ENCODE measurements around the gene ARHGAP42. TPM values are rescaled to one million over a fixed set of nuclear protein-coding genes. Genes with fewer than 3 reads are reported as not detected.

Gene ARHGAP42
- total RNA-seq, 1 experiment from 2014 or later, result 21.5 TPM

DNA sequence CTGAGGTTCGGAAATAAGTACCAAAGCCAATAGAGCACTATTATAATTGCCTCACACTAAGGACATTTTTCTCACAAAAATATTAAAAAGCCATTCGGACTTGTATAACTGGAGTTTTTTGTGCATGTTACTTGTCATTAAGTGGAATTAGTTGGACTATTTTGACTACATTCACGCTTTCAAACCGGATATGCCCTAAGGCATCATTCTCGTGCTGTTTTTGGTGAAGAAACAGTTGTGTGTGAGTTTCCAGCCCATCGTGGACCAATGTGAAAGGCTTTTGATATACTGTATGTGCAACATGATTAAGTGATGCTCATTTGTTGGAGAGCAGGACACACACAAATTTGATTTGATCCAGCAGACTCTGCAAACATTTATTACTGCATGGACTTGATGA lies 249.7 kb downstream of the ARHGAP42 start:
- no peaks in the 10 kb centered on the region for H3K27me3 ChIP-seq (ENCODE audit: control insufficient read depth, insufficient read depth, low read length)
- no peak overlapping the region for H3K4me3 ChIP-seq (ENCODE audit: insufficient read depth, low read depth, low read length)
- DNase-seq, result no peak
- no peaks in the 10 kb centered on the region for H3K36me3 ChIP-seq (replicated peaks; ENCODE audit: control insufficient read depth, insufficient read depth, low read length)

DNA sequence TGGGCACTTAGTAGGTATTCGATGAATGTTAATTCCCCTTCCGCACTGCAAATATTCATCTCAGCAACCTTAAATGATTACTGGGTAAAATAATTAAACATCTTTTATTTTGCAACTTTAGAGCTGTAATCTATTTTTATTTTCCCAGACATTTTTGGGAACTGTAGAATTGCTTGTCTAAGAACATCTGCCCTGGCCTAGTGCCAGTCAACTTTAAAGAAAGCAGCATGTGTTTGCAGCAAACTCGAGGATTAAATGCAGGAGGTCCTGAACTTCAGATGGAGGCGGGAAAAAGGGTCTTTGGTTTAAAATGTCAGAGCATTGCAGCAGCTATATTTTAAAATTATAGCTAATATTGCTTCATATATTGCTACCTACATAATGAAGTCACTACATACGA lies 252.5 kb downstream of the ARHGAP42 start:
- no peak for DNase-seq
- Histone ChIP-seq H3K27me3 (ENCODE audit: control insufficient read depth, insufficient read depth, low read length) (no peaks in the 10 kb centered on the region), H3K4me3 (ENCODE audit: insufficient read depth, low read depth, low read length) (no peak overlapping the region), H3K36me3 (replicated peaks; ENCODE audit: control insufficient read depth, insufficient read depth, low read length) (no peaks in the 10 kb centered on the region)

DNA sequence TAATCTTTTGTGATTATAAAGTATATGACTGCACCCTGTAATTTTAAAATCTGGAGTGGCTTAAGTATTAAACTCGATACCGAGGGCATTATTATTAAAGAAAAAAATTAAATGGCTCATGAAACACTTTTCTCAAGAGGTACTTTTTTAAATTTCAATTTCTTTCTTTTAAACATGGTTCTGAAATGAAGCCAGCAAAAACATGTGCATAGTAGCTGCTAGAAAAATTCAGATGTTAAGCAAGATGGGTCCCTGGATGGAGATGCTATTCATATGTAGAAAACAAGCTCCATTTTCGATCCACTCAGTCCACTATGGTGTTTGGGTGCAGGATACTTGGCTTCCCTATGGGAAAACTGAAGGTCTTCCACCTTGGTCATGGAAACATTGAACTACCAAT lies 253.0 kb downstream of the ARHGAP42 start:
- no peaks in the 10 kb centered on the region for H3K27me3 ChIP-seq (ENCODE audit: control insufficient read depth, insufficient read depth, low read length)
- no peak overlapping the region for H3K4me3 ChIP-seq (ENCODE audit: insufficient read depth, low read depth, low read length)
- no peaks in the 10 kb centered on the region for H3K36me3 ChIP-seq (replicated peaks; ENCODE audit: control insufficient read depth, insufficient read depth, low read length)
- no peak for DNase-seq

DNA sequence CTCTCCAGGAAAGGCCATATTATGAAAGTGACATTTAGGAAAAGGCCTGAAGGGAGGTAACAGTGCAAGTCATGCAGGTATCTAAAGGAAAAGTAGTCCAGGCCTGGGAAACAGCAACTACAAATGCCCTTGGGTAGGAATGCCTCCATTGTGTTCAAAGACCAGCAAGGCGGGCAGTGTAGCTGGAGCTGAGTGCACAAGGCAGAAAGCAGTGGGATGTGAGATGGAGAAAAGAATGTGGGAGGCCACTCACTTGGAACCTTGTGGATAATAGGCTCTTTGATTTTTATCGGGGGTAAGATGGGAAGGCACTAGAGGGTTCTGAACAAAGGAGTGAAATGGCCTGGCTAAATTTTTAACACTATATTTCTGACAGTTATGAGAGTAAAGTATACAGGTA lies 253.9 kb downstream of the ARHGAP42 start:
- no peaks in the 10 kb centered on the region for H3K36me3 ChIP-seq (replicated peaks; ENCODE audit: control insufficient read depth, insufficient read depth, low read length)
- no peak overlapping the region for H3K4me3 ChIP-seq (ENCODE audit: insufficient read depth, low read depth, low read length)
- H3K27me3 ChIP-seq (ENCODE audit: control insufficient read depth, insufficient read depth, low read length), result no peaks in the 10 kb centered on the region
- no peak for DNase-seq

DNA sequence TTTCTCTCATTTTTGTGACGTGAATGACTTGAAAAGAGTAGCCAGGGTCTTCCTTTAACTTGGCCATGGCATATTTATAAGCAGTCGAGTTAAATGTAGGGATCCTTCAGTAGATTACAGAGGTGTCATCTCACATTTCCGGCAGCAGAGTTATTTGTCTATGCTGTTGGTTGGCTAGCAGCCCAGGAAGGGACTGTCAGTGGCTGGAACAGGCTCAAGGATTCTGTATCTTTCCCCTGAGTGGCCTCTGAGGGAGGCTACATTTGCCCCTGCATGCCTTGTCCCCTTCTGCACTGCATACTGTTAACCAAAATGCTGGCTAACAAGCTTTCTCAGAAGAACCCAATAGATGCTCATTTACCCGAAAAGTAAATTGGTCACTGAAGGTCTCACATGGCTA lies 254.9 kb downstream of the ARHGAP42 start:
- Histone ChIP-seq H3K36me3 (replicated peaks; ENCODE audit: control insufficient read depth, insufficient read depth, low read length) (no peaks in the 10 kb centered on the region), H3K4me3 (ENCODE audit: insufficient read depth, low read depth, low read length) (no peak overlapping the region), H3K27me3 (ENCODE audit: control insufficient read depth, insufficient read depth, low read length) (no peaks in the 10 kb centered on the region)
- no peak for DNase-seq

DNA sequence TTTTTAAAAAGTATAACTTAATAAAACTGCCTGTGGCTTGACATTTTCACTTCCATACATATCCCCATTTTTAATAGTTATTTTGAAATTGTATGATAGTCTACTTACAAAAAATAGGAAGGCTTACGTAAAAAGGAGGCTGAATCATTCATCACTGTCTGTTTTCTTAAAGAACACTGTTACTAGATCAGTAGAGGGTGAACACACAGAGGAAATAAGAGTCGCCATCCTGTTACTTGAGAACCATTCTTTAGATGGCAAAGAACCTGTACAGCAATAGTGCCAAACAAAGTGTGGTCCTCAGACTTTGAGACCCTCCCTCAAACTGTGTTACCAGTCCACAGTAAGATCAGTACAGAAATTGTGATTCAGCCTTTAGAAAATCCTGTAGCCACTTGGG lies 261.8 kb downstream of the ARHGAP42 start:
- no peaks in the 10 kb centered on the region for H3K27me3 ChIP-seq (ENCODE audit: control insufficient read depth, insufficient read depth, low read length)
- no peak overlapping the region for H3K4me3 ChIP-seq (ENCODE audit: insufficient read depth, low read depth, low read length)
- DNase-seq, result no peak
- H3K36me3 ChIP-seq (replicated peaks; ENCODE audit: control insufficient read depth, insufficient read depth, low read length), result no peaks in the 10 kb centered on the region

DNA sequence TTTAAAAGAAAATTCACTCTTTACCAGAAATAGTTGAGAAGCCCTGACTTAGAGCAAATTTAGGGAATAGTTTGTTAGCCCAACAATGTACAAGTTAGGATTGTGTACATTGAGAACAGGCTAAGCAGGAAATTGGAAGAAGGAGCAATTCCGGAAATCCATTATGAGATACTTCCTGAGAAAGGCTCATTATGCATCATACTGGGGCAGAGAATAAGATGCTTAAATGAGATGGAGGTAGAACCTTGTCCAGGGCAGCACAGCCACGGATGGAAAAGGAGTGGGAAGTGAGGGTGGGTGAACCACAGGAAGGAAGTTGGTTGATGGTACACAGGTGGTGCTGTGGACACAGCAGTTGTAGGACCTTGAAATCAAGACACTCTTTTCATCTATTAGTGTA lies 262.4 kb downstream of the ARHGAP42 start:
- H3K36me3 ChIP-seq (replicated peaks; ENCODE audit: control insufficient read depth, insufficient read depth, low read length), result no peaks in the 10 kb centered on the region
- DNase-seq, result no peak
- H3K4me3 ChIP-seq (ENCODE audit: insufficient read depth, low read depth, low read length), result no peak overlapping the region
- no peaks in the 10 kb centered on the region for H3K27me3 ChIP-seq (ENCODE audit: control insufficient read depth, insufficient read depth, low read length)

DNA sequence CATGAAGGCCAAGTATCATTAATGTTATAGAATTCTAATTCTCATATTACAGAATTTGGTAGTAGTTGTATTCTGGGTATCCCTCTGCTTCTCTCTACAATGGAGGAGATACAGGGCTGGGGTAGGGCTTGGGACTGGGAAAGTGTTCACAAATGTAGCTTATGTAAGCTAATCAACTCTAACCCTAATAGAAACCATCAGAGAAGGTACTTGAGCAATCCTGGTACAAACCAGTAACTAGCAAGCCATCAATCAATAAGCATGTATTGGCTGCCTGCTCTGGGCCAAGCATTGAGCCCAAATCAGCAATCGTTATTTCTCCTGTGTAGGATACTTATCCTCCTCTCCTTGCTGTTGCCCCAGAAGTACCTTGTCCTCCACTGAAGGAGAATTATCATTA lies 268.2 kb downstream of the ARHGAP42 start:
- DNase-seq, result no peak
- Histone ChIP-seq H3K27me3 (ENCODE audit: control insufficient read depth, insufficient read depth, low read length) (no peaks in the 10 kb centered on the region), H3K36me3 (replicated peaks; ENCODE audit: control insufficient read depth, insufficient read depth, low read length) (no peaks in the 10 kb centered on the region)

DNA sequence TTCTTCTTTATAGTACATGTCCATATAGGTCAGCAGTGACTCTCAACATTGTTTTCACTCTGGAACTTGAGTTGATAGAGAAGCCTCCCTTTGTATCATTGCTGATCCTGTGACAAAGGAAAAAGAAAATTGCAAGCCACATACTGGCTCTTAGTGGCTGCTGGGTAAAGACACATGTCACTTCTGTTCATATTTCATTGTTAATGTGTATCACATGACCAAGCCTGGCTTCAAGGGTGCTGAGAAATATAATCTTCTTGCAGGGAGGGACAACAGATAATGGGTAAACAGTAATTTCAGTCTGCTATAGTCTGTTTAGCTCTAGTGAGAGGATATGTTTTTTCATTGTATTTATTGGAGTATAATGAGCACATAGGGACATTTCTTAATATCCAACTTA lies 269.3 kb downstream of the ARHGAP42 start:
- no peak for DNase-seq
- Histone ChIP-seq H3K36me3 (replicated peaks; ENCODE audit: control insufficient read depth, insufficient read depth, low read length) (no peaks in the 10 kb centered on the region), H3K4me3 (ENCODE audit: insufficient read depth, low read depth, low read length) (no peak overlapping the region), H3K27me3 (ENCODE audit: control insufficient read depth, insufficient read depth, low read length) (no peaks in the 10 kb centered on the region)

More for the DNA sequence above, 268.2 kb downstream of the ARHGAP42 start:
- no peak overlapping the region for H3K4me3 ChIP-seq (ENCODE audit: insufficient read depth, low read depth, low read length)

DNA sequence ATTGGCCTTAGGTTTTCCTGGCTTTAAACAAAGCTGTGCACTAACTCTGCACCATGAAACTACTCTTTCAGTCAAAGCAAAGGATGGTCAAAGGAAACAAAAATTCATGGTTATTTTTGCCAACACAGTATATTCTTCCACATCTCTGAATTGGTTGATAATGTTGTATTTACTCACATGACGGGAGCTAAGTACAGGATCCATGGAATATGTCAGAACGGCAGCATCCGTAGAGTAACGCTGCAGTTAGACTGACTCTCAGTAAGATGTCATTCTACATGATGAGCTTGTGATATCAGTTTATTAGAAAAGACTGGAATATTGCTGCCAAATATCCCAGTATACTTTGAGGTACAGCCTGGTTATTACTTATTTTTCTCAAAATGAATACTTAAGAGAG lies 270.4 kb downstream of the ARHGAP42 start:
- Histone ChIP-seq H3K36me3 (replicated peaks; ENCODE audit: control insufficient read depth, insufficient read depth, low read length) (no peaks in the 10 kb centered on the region), H3K4me3 (ENCODE audit: insufficient read depth, low read depth, low read length) (no peak overlapping the region), H3K27me3 (ENCODE audit: control insufficient read depth, insufficient read depth, low read length) (no peaks in the 10 kb centered on the region)
- no peak for DNase-seq

DNA sequence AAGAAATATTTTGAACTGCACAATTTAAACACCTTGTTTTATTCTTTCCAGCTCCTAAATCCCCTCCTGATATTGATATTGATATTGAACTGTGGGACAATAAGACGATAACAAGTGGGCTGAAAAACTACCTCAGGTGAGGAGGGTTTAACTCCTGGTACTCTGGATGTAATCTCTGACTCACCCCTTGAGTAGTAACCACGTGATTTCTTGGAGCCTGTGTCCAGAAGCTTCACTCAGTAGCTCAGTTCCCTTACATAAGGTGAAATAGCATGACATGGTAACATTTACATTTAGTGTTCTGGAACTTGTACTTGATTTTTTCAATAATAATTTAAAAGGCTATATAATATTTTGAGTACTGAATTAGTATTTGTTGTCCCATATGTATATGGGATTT lies 274.5 kb downstream of the ARHGAP42 start:
- Histone ChIP-seq H3K4me3 (ENCODE audit: insufficient read depth, low read depth, low read length) (no peak overlapping the region), H3K36me3 (replicated peaks; ENCODE audit: control insufficient read depth, insufficient read depth, low read length) (no peaks in the 10 kb centered on the region), H3K27me3 (ENCODE audit: control insufficient read depth, insufficient read depth, low read length) (no peaks in the 10 kb centered on the region)
- no peak for DNase-seq

DNA sequence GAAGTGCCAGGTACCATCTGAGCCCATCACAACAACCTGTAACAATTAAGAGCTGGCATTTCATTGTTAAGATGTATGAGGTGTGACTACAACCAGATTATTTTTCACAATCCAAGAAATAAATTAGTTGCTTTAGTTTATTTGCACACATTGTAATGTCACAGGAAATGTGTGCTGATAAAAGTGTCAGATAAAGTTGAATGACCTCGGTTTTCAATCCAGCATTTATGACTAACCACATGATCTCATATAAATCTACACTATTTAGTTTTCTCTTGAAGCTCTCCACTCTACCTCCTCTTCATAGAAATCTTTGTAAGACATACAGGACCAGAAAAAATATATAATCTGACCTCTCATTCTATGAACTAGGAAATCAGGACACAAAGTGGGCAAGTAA lies 276.3 kb downstream of the ARHGAP42 start:
- no peak overlapping the region for H3K4me3 ChIP-seq (ENCODE audit: insufficient read depth, low read depth, low read length)
- no peaks in the 10 kb centered on the region for H3K27me3 ChIP-seq (ENCODE audit: control insufficient read depth, insufficient read depth, low read length)
- H3K36me3 ChIP-seq (replicated peaks; ENCODE audit: control insufficient read depth, insufficient read depth, low read length), result no peaks in the 10 kb centered on the region
- DNase-seq, result no peak

DNA sequence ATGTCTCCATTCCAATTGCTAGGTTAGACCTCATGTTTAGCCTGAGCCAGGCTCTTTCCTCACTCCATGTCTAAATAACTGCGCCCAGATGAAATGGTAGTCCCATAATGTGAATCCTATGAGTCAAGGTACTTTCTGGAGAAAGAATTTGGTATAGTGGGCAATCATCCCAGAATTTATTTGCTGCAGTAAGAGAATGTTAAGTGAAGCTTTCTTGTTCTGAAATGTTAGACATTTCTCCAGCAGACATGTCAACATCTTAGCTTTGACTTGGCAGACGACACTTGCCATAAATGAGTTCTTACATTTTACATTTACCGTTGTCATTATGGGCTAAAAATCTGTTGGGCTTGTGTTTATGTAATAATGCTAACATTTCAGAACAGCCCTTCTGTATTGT lies 277.3 kb downstream of the ARHGAP42 start:
- Histone ChIP-seq H3K4me3 (ENCODE audit: insufficient read depth, low read depth, low read length) (no peak overlapping the region), H3K27me3 (ENCODE audit: control insufficient read depth, insufficient read depth, low read length) (no peaks in the 10 kb centered on the region), H3K36me3 (replicated peaks; ENCODE audit: control insufficient read depth, insufficient read depth, low read length) (no peaks in the 10 kb centered on the region)
- DNase-seq, result no peak

DNA sequence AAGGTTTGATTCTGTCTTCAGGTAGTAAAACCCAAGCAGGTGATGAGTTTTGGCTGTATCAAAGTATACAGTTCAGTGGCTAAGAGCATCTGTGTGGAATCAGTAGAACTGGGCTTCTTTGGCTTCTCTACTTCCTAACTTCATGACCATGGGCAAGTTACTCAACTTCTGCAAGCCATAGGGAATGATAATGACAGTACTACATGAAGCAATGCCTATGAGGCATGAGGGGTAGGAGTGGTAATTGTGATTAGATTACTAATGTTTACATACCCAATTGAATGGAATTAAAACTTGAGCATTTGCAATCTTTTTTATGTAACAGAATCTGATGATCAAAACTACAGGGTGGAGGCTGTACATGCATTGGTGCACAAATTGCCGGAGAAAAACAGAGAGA lies 278.3 kb downstream of the ARHGAP42 start:
- Histone ChIP-seq H3K27me3 (ENCODE audit: control insufficient read depth, insufficient read depth, low read length) (no peaks in the 10 kb centered on the region), H3K36me3 (replicated peaks; ENCODE audit: control insufficient read depth, insufficient read depth, low read length) (no peaks in the 10 kb centered on the region), H3K4me3 (ENCODE audit: insufficient read depth, low read depth, low read length) (no peak overlapping the region)
- no peak for DNase-seq

DNA sequence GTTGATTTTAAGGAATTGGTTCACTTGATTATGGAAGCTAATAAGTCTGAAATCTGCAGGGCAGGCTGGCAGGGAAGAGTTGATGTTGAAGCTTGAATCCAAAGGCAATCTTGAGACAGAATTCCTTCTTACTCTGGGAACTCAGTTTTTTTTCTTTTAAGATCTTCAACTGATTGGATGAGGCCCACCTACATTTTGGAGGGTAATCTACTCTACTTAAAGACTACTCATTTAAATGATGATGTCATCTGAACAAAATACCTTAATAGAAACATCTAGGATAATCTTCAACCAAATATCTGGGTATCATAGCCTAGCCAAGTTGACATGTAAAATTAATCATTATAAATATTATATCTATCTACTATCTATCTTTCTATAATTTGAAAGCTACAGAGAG lies 279.3 kb downstream of the ARHGAP42 start:
- no peaks in the 10 kb centered on the region for H3K36me3 ChIP-seq (replicated peaks; ENCODE audit: control insufficient read depth, insufficient read depth, low read length)
- DNase-seq, result no peak
- H3K27me3 ChIP-seq (ENCODE audit: control insufficient read depth, insufficient read depth, low read length), result no peaks in the 10 kb centered on the region
- H3K4me3 ChIP-seq (ENCODE audit: insufficient read depth, low read depth, low read length), result no peak overlapping the region

DNA sequence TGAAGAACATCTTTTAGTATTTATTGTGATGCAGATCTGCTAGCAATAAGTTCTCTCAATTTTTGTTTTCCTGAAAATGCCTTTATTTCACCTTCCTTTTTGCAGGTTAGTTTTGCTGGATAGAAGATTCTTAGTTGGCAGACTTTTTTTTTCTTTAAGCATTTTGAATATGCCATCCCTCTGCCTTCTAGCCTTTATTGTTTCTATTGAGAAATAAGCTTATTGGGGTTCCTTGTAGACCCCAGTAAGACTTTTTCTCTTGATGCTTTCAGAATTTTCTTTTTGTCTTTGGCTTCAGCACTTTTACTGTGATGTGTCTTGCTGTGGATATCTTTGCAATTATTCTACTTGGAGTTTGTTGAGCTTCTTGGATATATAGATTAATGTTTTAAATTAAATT lies 281.9 kb downstream of the ARHGAP42 start:
- Histone ChIP-seq H3K27me3 (ENCODE audit: control insufficient read depth, insufficient read depth, low read length) (no peaks in the 10 kb centered on the region), H3K4me3 (ENCODE audit: insufficient read depth, low read depth, low read length) (no peak overlapping the region), H3K36me3 (replicated peaks; ENCODE audit: control insufficient read depth, insufficient read depth, low read length) (no peaks in the 10 kb centered on the region)
- DNase-seq, result no peak
